Measurements from ENCODE around the gene NFATC1. TPM values are rescaled to one million over a fixed set of nuclear protein-coding genes. Genes with fewer than 3 reads are reported as not detected.
A peak's percentile ranks its signal among the peaks of the same experiment; 100 is the strongest.

The NFATC1 gene
- total RNA-seq, 1 donor from 2014 or later, result 7.1 TPM

- Mint-ChIP-seq H3K36me3 (ENCODE audit: low read depth) (peaks cover 9% of the 10 kb centered on the region), H3K27me3 (ENCODE audit: low read depth) (no peaks in the 10 kb centered on the region), H3K4me1 (ENCODE audit: low read depth) (peaks cover 37% of the 10 kb centered on the region), H3K4me3 (ENCODE audit: unreplicated experiment) (no peak overlapping the region), H3K27ac (ENCODE audit: unreplicated experiment) (no peak overlapping the region), H3K9me3 (ENCODE audit: low read depth) (peaks cover 12% of the 10 kb centered on the region)
- peak; percentile 92 for DNase-seq (ENCODE audit: low spot score)
- TF ChIP-seq CTCF (IDR thresholded peaks at IDR 0.05), result no peak
Observed at GRCh38 chr18:79493801-79494211, 98.1 kb downstream of the NFATC1 start.

GRCh38 chr18:79494936-79495335 is 99.2 kb downstream of the NFATC1 start:
- Mint-ChIP-seq H3K27me3 (ENCODE audit: low read depth) (no peaks in the 10 kb centered on the region), H3K9me3 (ENCODE audit: low read depth) (peaks cover 23% of the 10 kb centered on the region), H3K36me3 (ENCODE audit: low read depth) (peaks cover 17% of the 10 kb centered on the region), H3K4me3 (ENCODE audit: unreplicated experiment) (no peak overlapping the region), H3K4me1 (ENCODE audit: low read depth) (peaks cover 37% of the 10 kb centered on the region), H3K27ac (ENCODE audit: unreplicated experiment) (no peak overlapping the region)
- peak; percentile 62 for DNase-seq (ENCODE audit: low spot score)
- TF ChIP-seq CTCF (IDR thresholded peaks at IDR 0.05), result no peak

- Mint-ChIP-seq H3K9me3 (ENCODE audit: low read depth) (peaks cover 30% of the 10 kb centered on the region), H3K4me3 (ENCODE audit: unreplicated experiment) (no peak overlapping the region), H3K4me1 (ENCODE audit: low read depth) (peaks cover 37% of the 10 kb centered on the region), H3K27me3 (ENCODE audit: low read depth) (no peaks in the 10 kb centered on the region), H3K27ac (ENCODE audit: unreplicated experiment) (no peak overlapping the region), H3K36me3 (ENCODE audit: low read depth) (peaks cover 23% of the 10 kb centered on the region)
- peak; percentile 55 for DNase-seq (ENCODE audit: low spot score)
- no peak for TF ChIP-seq CTCF (IDR thresholded peaks at IDR 0.05)
Observed at GRCh38 chr18:79495591-79496071, 99.9 kb downstream of the NFATC1 start.

- Mint-ChIP-seq H3K27me3 (ENCODE audit: low read depth) (no peaks in the 10 kb centered on the region), H3K4me3 (ENCODE audit: unreplicated experiment) (no peak overlapping the region)
- DNase-seq (ENCODE audit: low spot score), result peak; percentile 80
Observed at GRCh38 chr18:79496237-79496977, 100.7 kb downstream of the NFATC1 start.

More at GRCh38 chr18:79496237-79496977, 100.7 kb downstream of the NFATC1 start:
- H3K27ac Mint-ChIP-seq (ENCODE audit: unreplicated experiment), result peak overlapping the region; percentile 68
- H3K4me1 Mint-ChIP-seq (ENCODE audit: low read depth), result peaks cover 32% of the 10 kb centered on the region
- H3K9me3 Mint-ChIP-seq (ENCODE audit: low read depth), result peaks cover 32% of the 10 kb centered on the region
- peaks cover 23% of the 10 kb centered on the region for H3K36me3 Mint-ChIP-seq (ENCODE audit: low read depth)
- TF ChIP-seq CTCF (IDR thresholded peaks at IDR 0.05), result no peak

Measured in chondrocyte (in vitro differentiated cells).